GM23338 (cell line): Measurements from ENCODE around the gene NKX3-2. TPM values are rescaled to one million over a fixed set of nuclear protein-coding genes. Genes with fewer than 3 reads are reported as not detected.

Experiments used
- ATAC-seq: fragments of 200-7000 bp; cut with Tn5 transposase; 3 replicates; pipeline ENCODE4 v1.9.1; 2020
- DNase-seq: peaks from one replicate; pipeline ENCODE4 v3.0.0-alpha.2; 2015; ENCODE audit warnings: low spot score
- H2AFZ ChIP-seq: fragments of 200-600 bp; sonication (generic); 2 replicates; pipeline ENCODE4 v1.8.0; 2016; ENCODE audit warnings: antibody characterized with exemption, mild to moderate bottlenecking, moderate library complexity
- H3F3A ChIP-seq: fragments of 200-600 bp; sonication (generic); replicated peaks from 2 replicates; pipeline ENCODE4 v1.8.0; 2017; ENCODE audit warnings: antibody characterized with exemption, mixed run types, low read depth
- H3K27ac ChIP-seq: fragments of 200-600 bp; sonication (generic); 2 replicates; pipeline ENCODE4 v1.6.1; 2016; ENCODE audit warnings: low read depth
- H3K27me3 ChIP-seq: fragments of 200-600 bp; sonication (generic); 2 replicates; pipeline ENCODE4 v1.8.0; 2016; ENCODE audit warnings: mild to moderate bottlenecking, mixed run types, moderate library complexity; ENCODE audit not compliant: insufficient read depth
- H3K36me3 ChIP-seq: fragments of 200-600 bp; sonication (generic); 2 replicates; pipeline ENCODE4 v1.8.0; 2016; ENCODE audit warnings: mild to moderate bottlenecking; ENCODE audit not compliant: insufficient read depth
- H3K4me1 ChIP-seq: fragments of 200-600 bp; sonication (generic); 2 replicates; pipeline ENCODE4 v1.8.0; 2016; ENCODE audit warnings: mild to moderate bottlenecking, moderate library complexity; ENCODE audit not compliant: insufficient read depth
- H3K4me2 ChIP-seq: fragments of 200-600 bp; sonication (generic); 2 replicates; pipeline ENCODE4 v1.7.1; 2017; ENCODE audit warnings: mixed run types
- H3K4me3 ChIP-seq: fragments of 200-600 bp; sonication (generic); 2 replicates; pipeline ENCODE4 v1.6.1; 2016; ENCODE audit warnings: mixed run types
- H3K79me2 ChIP-seq: fragments of 200-600 bp; sonication (generic); replicated peaks from 2 replicates; pipeline ENCODE4 v1.8.0; 2017; ENCODE audit warnings: mild to moderate bottlenecking; ENCODE audit not compliant: insufficient read depth
- H3K9me2 ChIP-seq: fragments of 200-600 bp; sonication (generic); 2 replicates; pipeline ENCODE4 v1.8.0; 2017; ENCODE audit not compliant: insufficient read depth
- H4K20me1 ChIP-seq: fragments of 200-600 bp; sonication (generic); replicated peaks from 2 replicates; pipeline ENCODE4 v1.8.0; 2017; ENCODE audit warnings: mild to moderate bottlenecking; ENCODE audit not compliant: insufficient read depth
- H3K27ac Mint-ChIP-seq: 2 replicates; pipeline ENCODE4 v1.8.0; 2020; ENCODE audit warnings: inconsistent platforms, mild to moderate bottlenecking, moderate library complexity, mixed read lengths
- H3K27me3 Mint-ChIP-seq: 3 replicates; pipeline ENCODE4 v1.8.0; 2022; ENCODE audit warnings: low read depth, mild to moderate bottlenecking, moderate library complexity, mixed read lengths, inconsistent platforms; ENCODE audit not compliant: insufficient read depth, poor library complexity
- H3K36me3 Mint-ChIP-seq: 3 replicates; pipeline ENCODE4 v1.8.0; 2021; ENCODE audit warnings: low read depth, mild to moderate bottlenecking, inconsistent platforms, moderate library complexity, mixed read lengths
- H3K4me1 Mint-ChIP-seq: 3 replicates; pipeline ENCODE4 v1.8.0; 2020; ENCODE audit warnings: mild to moderate bottlenecking, inconsistent platforms, mixed read lengths
- H3K4me3 Mint-ChIP-seq: 3 replicates; pipeline ENCODE4 v1.8.0; 2021; ENCODE audit warnings: moderate library complexity, mild to moderate bottlenecking, inconsistent platforms, mixed read lengths
- H3K9me3 Mint-ChIP-seq: 3 replicates; pipeline ENCODE4 v1.8.0; 2020; ENCODE audit warnings: moderate library complexity, mild to moderate bottlenecking, inconsistent platforms, mixed read lengths
- CREB1 ChIP-seq: fragments of 250-450 bp; sonication (Bioruptor Pico); IDR thresholded peaks from 2 replicates; pipeline ENCODE4 v1.5.0; 2020; ENCODE audit warnings: low read depth, mild to moderate bottlenecking, moderate library complexity
- CTCF ChIP-seq, 2 experiments: fragments of 200-600 bp in 1 of 2; sonication (generic) in 1 of 2; conservative IDR thresholded peaks; 2 replicates each; pipeline versions ENCODE4 v1.5.1 to v1.6.1; 2016 to 2017; ENCODE audit warnings: antibody characterized with exemption in 2 of 2, low read depth in 2 of 2, mild to moderate bottlenecking in 2 of 2, moderate library complexity in 1 of 2
- NANOG ChIP-seq: IDR thresholded peaks from 2 replicates; pipeline ENCODE4 v1.6.1; 2016; ENCODE audit warnings: antibody characterized with exemption, borderline replicate concordance
- STAT1 ChIP-seq: IDR thresholded peaks from one replicate; pipeline ENCODE4 v1.6.1; 2016; ENCODE audit warnings: antibody characterized with exemption; ENCODE audit not compliant: unreplicated experiment
- ZNF114 ChIP-seq: fragments of 250-450 bp; sonication (Bioruptor Pico); IDR thresholded peaks from 2 replicates; pipeline ENCODE4 v1.5.0; 2020; ENCODE audit warnings: mild to moderate bottlenecking, moderate library complexity
- ZNF331 ChIP-seq: fragments of 250-450 bp; sonication (Bioruptor Pico); IDR thresholded peaks from 2 replicates; pipeline ENCODE4 v1.5.0; 2020; ENCODE audit warnings: low read depth, mild to moderate bottlenecking, moderate library complexity
- polyA plus RNA-seq: library from polyadenylated mRNA; unstranded; fragments of >200 nt; fragmentation: Nextera tagmentation; extraction: Ambion mirVana; gene quantifications from 2 replicates; pipeline ENCODE4 v1.2.1, GENCODE V29; 2016
- total RNA-seq: library from RNA; depleted of rRNA; stranded (reverse); fragments of >200 nt; shearing (Covaris generic); gene quantifications from 2 replicates; pipeline ENCODE4 v1.2.3, GENCODE V29; 2014
- TF ChIP-seq, protein P1 (sequence below): IDR thresholded peaks from one replicate; pipeline ENCODE4 v1.6.1; 2018; ENCODE audit warnings: antibody characterized with exemption; ENCODE audit not compliant: unreplicated experiment
- TF ChIP-seq, protein P2 (sequence below): fragments of 250-450 bp; sonication (Bioruptor Pico); IDR thresholded peaks from 2 replicates; pipeline ENCODE4 v1.5.0; 2020; ENCODE audit warnings: mild to moderate bottlenecking, moderate library complexity

Gene NKX3-2
- total and polyA plus RNA-seq, 2 experiments from 2014 or later: 0.14 TPM; not detected in 1

- no peak overlapping the region for H3K4me2 ChIP-seq
- H3K27ac ChIP-seq: 0 out of 2 replicates have a peak overlapping the region, but pooled peaks have one; percentile 39
- Mint-ChIP-seq H3K9me3 (no peaks in the 10 kb centered on the region), H3K27ac (no peak overlapping the region), H3K4me1 (peaks cover 3% of the 10 kb centered on the region; the same call in 2 of the 3 replicates), H3K27me3 (peaks cover 2% of the 10 kb centered on the region), H3K4me3 (no peak overlapping the region), H3K36me3 (no peaks in the 10 kb centered on the region)
- H3K4me3 ChIP-seq: no peak overlapping the region
- no peaks in the 10 kb centered on the region for H3K79me2 ChIP-seq
- H2AFZ ChIP-seq: 0 out of 2 replicates have a peak overlapping the region, but pooled peaks have one; percentile 18
- TF ChIP-seq ZNF114 (CRISPR knock-in tag) (no peak), ZNF331 (no peak), CREB1 (CRISPR knock-in tag) (no peak), CTCF (conservative IDR thresholded peaks at IDR 0.05; ENCODE audit: low read depth in 2 of 2) (no peak), NANOG (no peak), STAT1 (no peak)
- TF ChIP-seq, protein P1, sequence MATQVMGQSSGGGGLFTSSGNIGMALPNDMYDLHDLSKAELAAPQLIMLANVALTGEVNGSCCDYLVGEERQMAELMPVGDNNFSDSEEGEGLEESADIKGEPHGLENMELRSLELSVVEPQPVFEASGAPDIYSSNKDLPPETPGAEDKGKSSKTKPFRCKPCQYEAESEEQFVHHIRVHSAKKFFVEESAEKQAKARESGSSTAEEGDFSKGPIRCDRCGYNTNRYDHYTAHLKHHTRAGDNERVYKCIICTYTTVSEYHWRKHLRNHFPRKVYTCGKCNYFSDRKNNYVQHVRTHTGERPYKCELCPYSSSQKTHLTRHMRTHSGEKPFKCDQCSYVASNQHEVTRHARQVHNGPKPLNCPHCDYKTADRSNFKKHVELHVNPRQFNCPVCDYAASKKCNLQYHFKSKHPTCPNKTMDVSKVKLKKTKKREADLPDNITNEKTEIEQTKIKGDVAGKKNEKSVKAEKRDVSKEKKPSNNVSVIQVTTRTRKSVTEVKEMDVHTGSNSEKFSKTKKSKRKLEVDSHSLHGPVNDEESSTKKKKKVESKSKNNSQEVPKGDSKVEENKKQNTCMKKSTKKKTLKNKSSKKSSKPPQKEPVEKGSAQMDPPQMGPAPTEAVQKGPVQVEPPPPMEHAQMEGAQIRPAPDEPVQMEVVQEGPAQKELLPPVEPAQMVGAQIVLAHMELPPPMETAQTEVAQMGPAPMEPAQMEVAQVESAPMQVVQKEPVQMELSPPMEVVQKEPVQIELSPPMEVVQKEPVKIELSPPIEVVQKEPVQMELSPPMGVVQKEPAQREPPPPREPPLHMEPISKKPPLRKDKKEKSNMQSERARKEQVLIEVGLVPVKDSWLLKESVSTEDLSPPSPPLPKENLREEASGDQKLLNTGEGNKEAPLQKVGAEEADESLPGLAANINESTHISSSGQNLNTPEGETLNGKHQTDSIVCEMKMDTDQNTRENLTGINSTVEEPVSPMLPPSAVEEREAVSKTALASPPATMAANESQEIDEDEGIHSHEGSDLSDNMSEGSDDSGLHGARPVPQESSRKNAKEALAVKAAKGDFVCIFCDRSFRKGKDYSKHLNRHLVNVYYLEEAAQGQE: no peak
- TF ChIP-seq, protein P2, sequence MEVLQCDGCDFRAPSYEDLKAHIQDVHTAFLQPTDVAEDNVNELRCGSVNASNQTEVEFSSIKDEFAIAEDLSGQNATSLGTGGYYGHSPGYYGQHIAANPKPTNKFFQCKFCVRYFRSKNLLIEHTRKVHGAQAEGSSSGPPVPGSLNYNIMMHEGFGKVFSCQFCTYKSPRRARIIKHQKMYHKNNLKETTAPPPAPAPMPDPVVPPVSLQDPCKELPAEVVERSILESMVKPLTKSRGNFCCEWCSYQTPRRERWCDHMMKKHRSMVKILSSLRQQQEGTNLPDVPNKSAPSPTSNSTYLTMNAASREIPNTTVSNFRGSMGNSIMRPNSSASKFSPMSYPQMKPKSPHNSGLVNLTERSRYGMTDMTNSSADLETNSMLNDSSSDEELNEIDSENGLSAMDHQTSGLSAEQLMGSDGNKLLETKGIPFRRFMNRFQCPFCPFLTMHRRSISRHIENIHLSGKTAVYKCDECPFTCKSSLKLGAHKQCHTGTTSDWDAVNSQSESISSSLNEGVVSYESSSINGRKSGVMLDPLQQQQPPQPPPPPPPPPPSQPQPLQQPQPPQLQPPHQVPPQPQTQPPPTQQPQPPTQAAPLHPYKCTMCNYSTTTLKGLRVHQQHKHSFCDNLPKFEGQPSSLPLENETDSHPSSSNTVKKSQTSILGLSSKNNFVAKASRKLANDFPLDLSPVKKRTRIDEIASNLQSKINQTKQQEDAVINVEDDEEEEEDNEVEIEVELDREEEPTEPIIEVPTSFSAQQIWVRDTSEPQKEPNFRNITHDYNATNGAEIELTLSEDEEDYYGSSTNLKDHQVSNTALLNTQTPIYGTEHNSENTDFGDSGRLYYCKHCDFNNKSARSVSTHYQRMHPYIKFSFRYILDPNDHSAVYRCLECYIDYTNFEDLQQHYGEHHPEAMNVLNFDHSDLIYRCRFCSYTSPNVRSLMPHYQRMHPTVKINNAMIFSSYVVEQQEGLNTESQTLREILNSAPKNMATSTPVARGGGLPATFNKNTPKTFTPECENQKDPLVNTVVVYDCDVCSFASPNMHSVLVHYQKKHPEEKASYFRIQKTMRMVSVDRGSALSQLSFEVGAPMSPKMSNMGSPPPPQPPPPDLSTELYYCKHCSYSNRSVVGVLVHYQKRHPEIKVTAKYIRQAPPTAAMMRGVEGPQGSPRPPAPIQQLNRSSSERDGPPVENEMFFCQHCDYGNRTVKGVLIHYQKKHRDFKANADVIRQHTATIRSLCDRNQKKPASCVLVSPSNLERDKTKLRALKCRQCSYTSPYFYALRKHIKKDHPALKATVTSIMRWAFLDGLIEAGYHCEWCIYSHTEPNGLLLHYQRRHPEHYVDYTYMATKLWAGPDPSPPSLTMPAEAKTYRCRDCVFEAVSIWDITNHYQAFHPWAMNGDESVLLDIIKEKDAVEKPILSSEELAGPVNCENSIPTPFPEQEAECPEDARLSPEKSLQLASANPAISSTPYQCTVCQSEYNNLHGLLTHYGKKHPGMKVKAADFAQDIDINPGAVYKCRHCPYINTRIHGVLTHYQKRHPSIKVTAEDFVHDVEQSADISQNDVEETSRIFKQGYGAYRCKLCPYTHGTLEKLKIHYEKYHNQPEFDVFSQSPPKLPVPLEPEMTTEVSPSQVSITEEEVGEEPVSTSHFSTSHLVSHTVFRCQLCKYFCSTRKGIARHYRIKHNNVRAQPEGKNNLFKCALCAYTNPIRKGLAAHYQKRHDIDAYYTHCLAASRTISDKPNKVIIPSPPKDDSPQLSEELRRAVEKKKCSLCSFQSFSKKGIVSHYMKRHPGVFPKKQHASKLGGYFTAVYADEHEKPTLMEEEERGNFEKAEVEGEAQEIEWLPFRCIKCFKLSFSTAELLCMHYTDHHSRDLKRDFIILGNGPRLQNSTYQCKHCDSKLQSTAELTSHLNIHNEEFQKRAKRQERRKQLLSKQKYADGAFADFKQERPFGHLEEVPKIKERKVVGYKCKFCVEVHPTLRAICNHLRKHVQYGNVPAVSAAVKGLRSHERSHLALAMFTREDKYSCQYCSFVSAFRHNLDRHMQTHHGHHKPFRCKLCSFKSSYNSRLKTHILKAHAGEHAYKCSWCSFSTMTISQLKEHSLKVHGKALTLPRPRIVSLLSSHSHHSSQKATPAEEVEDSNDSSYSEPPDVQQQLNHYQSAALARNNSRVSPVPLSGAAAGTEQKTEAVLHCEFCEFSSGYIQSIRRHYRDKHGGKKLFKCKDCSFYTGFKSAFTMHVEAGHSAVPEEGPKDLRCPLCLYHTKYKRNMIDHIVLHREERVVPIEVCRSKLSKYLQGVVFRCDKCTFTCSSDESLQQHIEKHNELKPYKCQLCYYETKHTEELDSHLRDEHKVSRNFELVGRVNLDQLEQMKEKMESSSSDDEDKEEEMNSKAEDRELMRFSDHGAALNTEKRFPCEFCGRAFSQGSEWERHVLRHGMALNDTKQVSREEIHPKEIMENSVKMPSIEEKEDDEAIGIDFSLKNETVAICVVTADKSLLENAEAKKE (CRISPR knock-in tag): no peak
- no peaks in the 10 kb centered on the region for H3F3A ChIP-seq
- H3K27me3 ChIP-seq: no peaks in the 10 kb centered on the region
- H3K36me3 ChIP-seq: no peaks in the 10 kb centered on the region
- H4K20me1 ChIP-seq: no peaks in the 10 kb centered on the region
- DNase-seq (no peak), ATAC-seq (no peak)
- H3K4me1 ChIP-seq: no peaks in the 10 kb centered on the region
- no peaks in the 10 kb centered on the region for H3K9me2 ChIP-seq
These were observed 47.7 kb downstream of the NKX3-2 start for GRCh38 chr4:13496605-13497004.
